Right atrium auricular region (tissue), 2 donors: Measurements from ENCODE around the gene EIPR1. TPM values are rescaled to one million over a fixed set of nuclear protein-coding genes. Genes with fewer than 3 reads are reported as not detected.

Experiments
- DNase-seq: peaks from one replicate; pipeline ENCODE4 v3.0.0-alpha.2; 2019; ENCODE audit warnings: low spot score
- H3K27ac ChIP-seq, 2 donors: fragments of 200-600 bp; sonication (generic); 1 replicate in 1 of 2; 2 replicates in 1 of 2; pipeline ENCODE4 v1.5.1; 2016 to 2019
- H3K27me3 ChIP-seq, 2 donors: fragments of 200-600 bp; sonication (generic); one replicate each; pipeline versions ENCODE4 v1.5.1 to v1.6.0; 2017 to 2019
- H3K36me3 ChIP-seq: fragments of 200-600 bp; sonication (generic); one replicate; pipeline ENCODE4 v1.5.1; 2016
- H3K4me1 ChIP-seq, 2 donors: fragments of 200-600 bp; sonication (generic); one replicate each; pipeline versions ENCODE4 v1.5.1 to v1.6.0; 2017 to 2019
- H3K4me3 ChIP-seq, 2 donors: fragments of 200-600 bp; sonication (generic); 1 replicate in 1 of 2; 2 replicates in 1 of 2; pipeline ENCODE4 v1.5.1; 2017 to 2019; ENCODE audit warnings: mild to moderate bottlenecking in 1 of 2, moderate library complexity in 1 of 2
- H3K9me3 ChIP-seq, 2 donors: fragments of 200-600 bp; sonication (generic); one replicate each; pipeline ENCODE4 v1.5.1; 2019
- total RNA-seq, 2 donors: library from RNA; depleted of rRNA; stranded (reverse); fragments of >200 nt; gene quantifications; one replicate each; pipeline ENCODE4 v1.1.0, GENCODE V29; 2016
- TF ChIP-seq, protein P1 (sequence below), 2 donors: fragments of 200-600 bp; sonication (generic); IDR thresholded peaks; one replicate each; pipeline ENCODE4 v1.5.1; 2019; ENCODE audit warnings: antibody characterized with exemption in 2 of 2

EIPR1 gene
- total RNA-seq, 2 donors from 2014 or later, result 13.2 to 13.6 TPM

DNA sequence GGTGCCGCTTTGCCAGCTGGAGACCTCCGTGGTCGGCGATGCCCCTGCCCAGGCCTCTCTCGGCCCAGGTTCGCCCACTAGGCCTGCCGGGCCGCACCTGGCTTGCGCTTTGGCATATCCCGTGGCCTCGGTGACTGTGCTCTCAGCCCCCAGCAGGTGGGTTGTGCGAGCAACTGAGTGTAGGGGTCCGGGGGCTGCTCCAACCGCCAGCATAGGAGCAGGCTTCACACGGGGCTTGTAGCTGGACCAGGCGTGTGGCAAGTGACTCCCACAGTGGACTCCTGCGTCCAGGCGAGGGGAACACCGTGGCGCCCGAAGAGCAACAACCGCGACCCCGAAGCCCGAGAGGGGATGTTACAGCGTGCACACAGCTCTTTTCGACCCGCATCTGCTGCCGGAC lies 11.6 kb upstream of the EIPR1 start:
- peaks cover 56% of the 10 kb centered on the region for H3K36me3 ChIP-seq
- no peak for DNase-seq
- TF ChIP-seq, protein P1, sequence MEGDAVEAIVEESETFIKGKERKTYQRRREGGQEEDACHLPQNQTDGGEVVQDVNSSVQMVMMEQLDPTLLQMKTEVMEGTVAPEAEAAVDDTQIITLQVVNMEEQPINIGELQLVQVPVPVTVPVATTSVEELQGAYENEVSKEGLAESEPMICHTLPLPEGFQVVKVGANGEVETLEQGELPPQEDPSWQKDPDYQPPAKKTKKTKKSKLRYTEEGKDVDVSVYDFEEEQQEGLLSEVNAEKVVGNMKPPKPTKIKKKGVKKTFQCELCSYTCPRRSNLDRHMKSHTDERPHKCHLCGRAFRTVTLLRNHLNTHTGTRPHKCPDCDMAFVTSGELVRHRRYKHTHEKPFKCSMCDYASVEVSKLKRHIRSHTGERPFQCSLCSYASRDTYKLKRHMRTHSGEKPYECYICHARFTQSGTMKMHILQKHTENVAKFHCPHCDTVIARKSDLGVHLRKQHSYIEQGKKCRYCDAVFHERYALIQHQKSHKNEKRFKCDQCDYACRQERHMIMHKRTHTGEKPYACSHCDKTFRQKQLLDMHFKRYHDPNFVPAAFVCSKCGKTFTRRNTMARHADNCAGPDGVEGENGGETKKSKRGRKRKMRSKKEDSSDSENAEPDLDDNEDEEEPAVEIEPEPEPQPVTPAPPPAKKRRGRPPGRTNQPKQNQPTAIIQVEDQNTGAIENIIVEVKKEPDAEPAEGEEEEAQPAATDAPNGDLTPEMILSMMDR (IDR thresholded peaks at IDR 0.05), result no peak

GRCh38 chr2:3388412-3388738 lies 10.8 kb upstream of the EIPR1 start:
- H3K9me3 ChIP-seq, result no peaks in the 10 kb centered on the region
- no peak overlapping the region for H3K4me3 ChIP-seq
- TF ChIP-seq, protein P1 (IDR thresholded peaks at IDR 0.05), result no peak
- no peak overlapping the region for H3K27ac ChIP-seq
- no peak for DNase-seq
- H3K4me1 ChIP-seq, result no peaks in the 10 kb centered on the region
- peaks cover 53% of the 10 kb centered on the region for H3K36me3 ChIP-seq
- H3K27me3 ChIP-seq, result no peaks in the 10 kb centered on the region

More for the DNA sequence above, 11.6 kb upstream of the EIPR1 start:
- Histone ChIP-seq H3K4me3 (no peak overlapping the region), H3K4me1 (no peaks in the 10 kb centered on the region), H3K9me3 (no peaks in the 10 kb centered on the region), H3K27me3 (no peaks in the 10 kb centered on the region), H3K27ac (no peak overlapping the region)

DNA sequence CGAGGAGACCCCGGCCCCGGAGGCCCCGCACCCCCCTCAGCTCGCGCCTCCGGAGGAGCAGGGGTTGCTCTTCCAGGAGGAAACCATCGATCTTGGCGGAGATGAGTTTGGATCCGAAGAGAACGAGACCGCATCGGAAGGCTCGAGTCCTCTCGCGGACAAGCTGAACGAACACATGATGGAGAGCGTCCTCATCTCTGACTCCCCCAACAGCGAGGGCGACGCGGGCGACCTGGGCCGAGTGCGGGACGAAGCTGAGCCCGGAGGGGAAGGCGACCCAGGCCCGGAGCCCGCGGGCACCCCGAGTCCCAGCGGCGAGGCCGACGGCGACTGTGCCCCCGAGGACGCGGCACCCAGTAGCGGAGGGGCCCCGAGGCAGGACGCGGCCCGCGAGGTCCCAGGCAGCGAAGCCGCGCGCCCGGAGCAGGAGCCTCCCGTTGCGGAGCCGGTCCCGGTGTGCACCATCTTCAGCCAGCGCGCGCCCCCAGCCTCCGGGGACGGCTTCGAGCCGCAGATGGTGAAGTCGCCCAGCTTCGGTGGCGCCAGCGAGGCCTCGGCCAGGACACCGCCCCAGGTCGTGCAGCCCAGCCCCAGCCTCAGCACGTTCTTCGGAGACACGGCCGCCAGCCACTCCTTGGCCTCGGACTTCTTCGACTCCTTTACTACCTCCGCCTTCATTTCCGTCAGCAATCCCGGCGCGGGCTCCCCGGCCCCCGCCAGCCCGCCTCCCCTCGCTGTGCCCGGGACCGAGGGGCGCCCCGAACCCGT lies 10.2 kb upstream of the EIPR1 start:
- no peaks in the 10 kb centered on the region for H3K27me3 ChIP-seq
- peaks cover 52% of the 10 kb centered on the region for H3K36me3 ChIP-seq
- no peak overlapping the region for H3K4me3 ChIP-seq
- TF ChIP-seq, protein P1 (IDR thresholded peaks at IDR 0.05), result no peak
- no peaks in the 10 kb centered on the region for H3K4me1 ChIP-seq
- no peak overlapping the region for H3K27ac ChIP-seq
- DNase-seq, result no peak
- no peaks in the 10 kb centered on the region for H3K9me3 ChIP-seq

DNA sequence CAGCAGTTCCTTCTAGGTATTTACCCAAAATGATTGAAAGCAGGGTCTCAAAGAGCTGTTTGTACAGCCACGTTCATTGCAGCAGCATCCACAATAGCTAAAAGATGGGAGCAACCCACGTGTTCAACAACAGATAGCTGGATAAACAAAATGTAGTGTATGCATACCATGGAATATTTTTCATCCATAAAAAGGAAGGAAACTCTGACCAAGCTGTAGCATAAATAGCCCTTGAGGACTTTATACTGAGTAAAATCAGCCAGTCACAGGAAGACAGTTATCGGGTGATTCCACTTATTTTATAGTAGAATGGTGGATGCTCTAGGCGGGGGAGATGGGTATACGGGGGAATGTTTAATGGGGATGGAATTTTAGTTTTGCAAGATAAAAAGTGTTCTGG lies 9.4 kb upstream of the EIPR1 start:
- no peak overlapping the region for H3K27ac ChIP-seq
- H3K27me3 ChIP-seq, result no peaks in the 10 kb centered on the region

DNA sequence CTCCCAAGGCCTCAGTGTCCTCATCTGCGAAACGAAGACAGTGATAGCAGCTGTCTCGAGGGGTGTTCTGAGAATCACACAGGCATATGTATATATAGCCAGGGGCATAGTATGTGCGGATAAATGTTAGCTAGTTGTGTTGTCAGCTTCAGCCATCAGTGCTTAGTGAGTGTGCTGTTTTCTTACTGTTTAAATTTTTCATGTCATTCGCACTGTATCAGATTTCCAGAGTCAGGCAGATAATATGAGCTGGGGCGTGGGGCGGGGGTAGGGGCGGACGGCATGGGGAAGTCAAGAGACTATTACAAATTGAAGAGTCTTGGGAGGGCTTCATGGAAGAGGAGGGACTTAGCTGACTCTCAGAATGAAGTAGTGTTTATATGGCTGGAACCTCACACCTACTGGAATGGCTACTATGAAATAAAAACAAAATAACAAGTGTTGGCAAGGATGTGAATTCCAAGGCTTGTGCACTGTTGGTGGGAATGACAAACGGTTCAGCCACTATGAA lies 8.9 kb upstream of the EIPR1 start:
- no peaks in the 10 kb centered on the region for H3K9me3 ChIP-seq
- peaks cover 0 to 4% of the 10 kb centered on the region in 2 donors for H3K4me1 ChIP-seq
- H3K27ac ChIP-seq, result no peak overlapping the region
- H3K36me3 ChIP-seq, result peaks cover 40% of the 10 kb centered on the region
- H3K4me3 ChIP-seq, result no peak overlapping the region
- TF ChIP-seq, protein P1 (IDR thresholded peaks at IDR 0.05), result no peak
- H3K27me3 ChIP-seq, result no peaks in the 10 kb centered on the region
- no peak for DNase-seq

More for the DNA sequence above, 9.4 kb upstream of the EIPR1 start:
- TF ChIP-seq, protein P1 (IDR thresholded peaks at IDR 0.05), result no peak
- no peak for DNase-seq
- Histone ChIP-seq H3K9me3 (no peaks in the 10 kb centered on the region), H3K4me1 (no peaks in the 10 kb centered on the region), H3K4me3 (no peak overlapping the region), H3K36me3 (peaks cover 45% of the 10 kb centered on the region)
